GM19025 (cell line): ENCODE measurements around the gene MYL12A.
A peak's percentile ranks its signal among the peaks of the same experiment; 100 is the strongest.

Experiments
- ATAC-seq: cut with Tn5 transposase; IDR thresholded peaks from one replicate; pipeline ENCODE4 v1.9.1; 2021; ENCODE audit warnings: mild to moderate bottlenecking, low read depth, moderate library complexity; ENCODE audit not compliant: unreplicated experiment

The MYL12A gene

GRCh38 chr18:3279201-3280185 lies 31.9 kb downstream of the MYL12A start:
- peak; percentile 57 for ATAC-seq

GRCh38 chr18:3281456-3282400 lies 34.1 kb downstream of the MYL12A start:
- ATAC-seq: no peak

- ATAC-seq: no peak
Measured at GRCh38 chr18:3283253-3283863, 35.8 kb downstream of the MYL12A start.

GRCh38 chr18:3283908-3284307 lies 36.3 kb downstream of the MYL12A start:
- no peak for ATAC-seq

GRCh38 chr18:3284501-3284900 lies 36.9 kb downstream of the MYL12A start:
- no peak for ATAC-seq

- no peak for ATAC-seq
Measured at GRCh38 chr18:3286159-3286558, 38.6 kb downstream of the MYL12A start.

- no peak for ATAC-seq
Measured at GRCh38 chr18:3293196-3293951, 45.8 kb downstream of the MYL12A start.

GRCh38 chr18:3294435-3295080 lies 47.0 kb downstream of the MYL12A start:
- ATAC-seq: no peak

GRCh38 chr18:3297025-3297984 lies 49.7 kb downstream of the MYL12A start:
- ATAC-seq: peak; percentile 99

- ATAC-seq: no peak
Measured at GRCh38 chr18:3304832-3305231, 57.2 kb downstream of the MYL12A start.

GRCh38 chr18:3305354-3305762 lies 57.8 kb downstream of the MYL12A start:
- no peak for ATAC-seq
